GM19397 (cell line): ENCODE measurements around the gene SPAM1.
A peak's percentile ranks its signal among the peaks of the same experiment; 100 is the strongest.
"Not testable (repeated sequence)": the region's sequence is repeated elsewhere in the genome, so short reads cannot be mapped to it uniquely, and the experiment has no call there.

Source experiments
- ATAC-seq: cut with Tn5 transposase; IDR thresholded peaks from one replicate; pipeline ENCODE4 v1.9.1; 2021; ENCODE audit warnings: mild to moderate bottlenecking, moderate library complexity; ENCODE audit not compliant: unreplicated experiment

SPAM1 gene

GRCh38 chr7:123945938-123946337 is 20.9 kb downstream of the SPAM1 start:
- no peak for ATAC-seq

- no peak for ATAC-seq
Measured at GRCh38 chr7:123948136-123948535, 23.1 kb downstream of the SPAM1 start.

- no peak for ATAC-seq
Measured at GRCh38 chr7:123958186-123958703, 33.2 kb downstream of the SPAM1 start.

DNA sequence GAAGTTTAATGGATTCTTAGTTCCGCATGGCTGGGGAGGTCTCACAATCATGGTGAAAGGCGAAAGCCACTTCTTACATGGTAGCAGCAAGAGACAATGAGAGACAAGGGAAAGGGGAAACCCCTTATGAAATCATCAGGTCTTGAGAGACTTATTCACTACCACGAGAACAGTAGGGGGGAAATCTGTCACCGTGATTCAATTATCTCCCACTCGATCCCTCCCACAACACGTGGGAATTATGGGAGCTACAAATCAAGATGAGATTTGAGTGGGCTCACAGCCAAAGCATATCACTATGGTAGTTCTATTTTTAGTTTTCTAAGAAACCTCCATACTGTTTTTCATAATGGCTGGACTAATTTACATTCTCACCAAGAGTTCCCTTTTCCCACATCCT is 36.7 kb downstream of the SPAM1 start:
- no peak for ATAC-seq

DNA sequence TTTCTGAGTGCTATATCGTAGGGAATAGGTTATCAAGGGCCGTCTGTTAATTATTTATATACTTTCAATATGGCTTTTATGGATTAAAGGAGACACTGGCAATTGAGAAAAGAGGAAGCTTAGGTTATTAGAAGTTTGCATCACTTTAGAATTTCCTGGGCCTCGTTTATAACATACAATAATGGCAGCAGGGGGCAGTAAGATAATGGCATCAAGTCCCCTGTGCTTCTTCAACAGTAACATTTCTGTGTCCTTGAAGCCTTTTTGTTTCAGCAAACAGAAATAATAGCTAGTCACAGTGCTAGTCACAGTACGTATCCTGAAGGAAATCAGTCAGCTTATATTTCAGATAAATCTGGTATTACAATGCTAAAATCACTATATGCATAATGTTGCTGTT is 41.9 kb downstream of the SPAM1 start:
- no peak for ATAC-seq

- ATAC-seq, result no peak
Measured at GRCh38 chr7:123972045-123972444, 47.0 kb downstream of the SPAM1 start.

DNA sequence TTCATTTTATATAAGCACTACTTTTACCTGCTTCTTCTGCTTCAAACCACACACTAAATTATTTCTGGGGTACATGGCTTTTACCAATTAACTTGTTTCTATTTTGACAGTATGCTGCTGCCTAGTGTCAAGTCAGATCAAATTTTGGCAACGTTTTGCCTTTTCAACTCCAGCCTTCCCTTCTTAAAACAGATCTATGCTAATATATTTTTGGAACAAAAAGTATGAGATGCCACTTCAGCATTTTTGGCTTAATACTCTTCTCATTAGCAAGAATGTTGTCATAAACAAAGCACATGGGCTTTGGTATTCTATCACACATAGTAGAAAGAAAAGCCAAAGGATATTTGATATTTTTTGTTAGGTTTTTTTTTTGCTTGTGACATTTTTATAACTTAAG is 47.8 kb downstream of the SPAM1 start:
- no peak for ATAC-seq

DNA sequence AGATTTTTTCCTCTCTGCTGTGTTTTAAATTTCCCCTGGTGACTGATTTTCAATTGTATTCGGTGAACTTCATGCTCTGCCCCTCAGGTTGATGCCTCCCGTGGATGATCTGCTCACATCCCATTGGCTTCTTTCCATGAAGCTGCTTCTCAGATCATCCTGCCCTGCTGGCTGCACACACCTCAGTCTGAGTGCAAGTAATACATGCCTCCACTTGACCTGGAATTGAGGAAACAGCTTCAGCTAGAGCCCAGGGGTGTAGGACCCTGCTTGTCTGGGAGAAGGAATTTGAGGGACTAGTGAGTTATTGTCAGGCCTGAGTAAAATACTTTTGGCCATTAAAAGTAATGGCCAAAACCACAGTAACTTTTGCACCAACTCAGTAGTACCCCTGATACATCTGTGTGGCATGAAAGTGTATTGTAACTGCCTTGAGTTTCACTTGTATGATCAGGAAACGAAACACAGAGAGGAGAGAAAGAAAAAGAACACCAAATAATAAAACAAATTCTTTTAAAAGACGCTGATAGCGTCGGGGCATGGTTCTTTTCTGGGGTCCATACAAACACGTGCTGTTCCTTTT is 49.4 kb downstream of the SPAM1 start:
- peak; percentile 44 for ATAC-seq

DNA sequence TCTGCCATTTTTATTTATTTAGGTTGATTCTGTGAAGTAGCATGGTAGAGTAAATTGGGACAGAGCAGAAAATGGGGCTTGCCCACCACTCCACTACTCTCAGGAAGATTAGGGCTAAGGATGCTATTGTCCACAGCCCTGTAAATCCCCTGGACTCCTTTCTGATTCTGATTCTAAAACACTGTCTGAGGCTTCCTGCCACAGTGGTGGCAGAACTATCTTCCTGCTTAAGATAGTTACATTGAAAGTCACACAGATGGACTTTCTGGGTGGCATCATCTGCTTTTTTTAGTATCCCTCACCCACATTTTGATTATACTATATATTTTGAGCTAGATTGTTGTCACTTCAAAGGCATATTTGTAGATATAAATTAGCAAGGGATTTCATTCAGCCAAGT is 50.0 kb downstream of the SPAM1 start:
- ATAC-seq, result no peak

DNA sequence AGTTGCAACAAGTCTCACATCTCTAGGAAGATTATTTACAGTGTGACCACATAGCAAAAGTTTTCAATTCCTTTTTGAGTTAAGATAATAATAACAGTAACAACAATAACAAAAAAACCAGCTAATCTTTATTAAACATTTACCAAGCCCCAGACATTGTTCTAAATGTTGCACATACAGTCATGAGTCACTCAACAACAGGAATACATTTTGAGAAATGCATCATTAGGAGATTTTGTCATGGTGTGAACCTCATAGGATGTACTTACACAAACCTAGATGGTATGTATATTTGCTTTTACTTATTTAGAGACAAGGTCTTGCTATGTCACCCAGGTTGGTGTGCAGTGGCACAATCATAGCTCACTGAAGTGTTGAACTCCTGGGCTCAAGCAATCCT is 52.0 kb downstream of the SPAM1 start:
- no peak for ATAC-seq

DNA sequence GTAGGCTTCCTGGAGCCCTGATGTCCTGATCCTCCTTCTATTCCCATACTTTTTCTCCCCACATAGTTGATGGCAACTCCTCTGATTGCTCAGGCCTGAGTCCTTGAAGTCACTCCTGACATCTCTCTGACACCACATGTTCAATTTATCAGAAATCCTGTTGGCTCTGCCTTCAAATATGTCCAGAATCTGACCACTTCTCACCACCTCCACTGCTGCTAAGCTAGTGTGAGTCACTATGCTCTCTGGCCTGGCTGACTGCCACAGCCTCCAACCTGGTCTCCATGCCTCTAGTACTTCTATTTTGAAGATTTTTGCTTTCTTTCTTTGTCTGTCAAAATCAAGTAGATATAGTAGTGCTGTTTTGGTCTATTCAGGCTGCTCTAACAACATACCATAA is 54.8 kb downstream of the SPAM1 start:
- ATAC-seq, result no peak

DNA sequence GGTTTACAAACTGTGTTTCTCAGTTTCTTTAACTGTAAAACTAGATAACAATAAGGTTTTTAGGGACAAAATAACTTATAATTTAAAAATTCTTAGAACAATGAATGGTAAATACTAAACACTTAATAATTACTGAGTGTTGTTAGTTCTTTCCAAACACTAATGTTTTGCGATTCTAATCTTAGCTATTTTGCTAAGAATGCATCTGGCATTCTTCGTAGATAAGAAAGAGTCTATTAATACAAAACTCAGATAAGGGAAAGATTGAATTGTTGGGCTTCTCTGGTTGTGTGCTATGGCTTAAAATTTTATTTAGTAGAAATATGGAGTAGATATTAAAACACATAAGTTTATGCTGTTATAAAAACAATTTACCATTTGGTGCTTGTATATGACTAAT is 62.4 kb downstream of the SPAM1 start:
- ATAC-seq, result no peak

DNA sequence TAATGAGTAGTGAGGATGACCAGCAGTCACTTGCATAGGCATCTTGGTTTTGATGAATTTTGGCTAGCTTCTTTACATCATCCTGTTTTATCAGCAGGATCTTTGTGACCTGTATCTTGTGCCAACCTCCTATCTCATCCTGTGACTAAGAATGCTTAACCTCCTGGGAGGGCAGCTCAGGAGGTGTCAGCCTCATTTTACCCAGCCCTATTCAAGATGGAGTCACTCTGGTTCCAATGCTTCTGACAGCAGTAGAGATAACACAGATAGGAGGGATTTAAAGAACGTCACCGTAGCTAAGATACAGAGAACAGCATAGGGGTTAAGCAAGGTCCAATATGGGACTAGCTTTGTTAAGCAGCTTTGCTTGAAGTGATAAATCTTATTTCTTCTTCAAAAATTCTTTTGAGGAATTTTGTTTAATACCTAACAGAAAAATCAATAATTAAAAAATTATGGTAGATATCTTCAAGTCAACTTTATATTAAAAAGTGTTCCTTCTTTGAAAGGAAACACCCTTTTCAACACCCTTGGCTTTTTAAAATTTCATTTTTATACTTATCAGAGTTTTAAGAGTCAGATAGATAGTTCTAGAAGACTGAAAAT is 68.0 kb downstream of the SPAM1 start:
- no peak for ATAC-seq

DNA sequence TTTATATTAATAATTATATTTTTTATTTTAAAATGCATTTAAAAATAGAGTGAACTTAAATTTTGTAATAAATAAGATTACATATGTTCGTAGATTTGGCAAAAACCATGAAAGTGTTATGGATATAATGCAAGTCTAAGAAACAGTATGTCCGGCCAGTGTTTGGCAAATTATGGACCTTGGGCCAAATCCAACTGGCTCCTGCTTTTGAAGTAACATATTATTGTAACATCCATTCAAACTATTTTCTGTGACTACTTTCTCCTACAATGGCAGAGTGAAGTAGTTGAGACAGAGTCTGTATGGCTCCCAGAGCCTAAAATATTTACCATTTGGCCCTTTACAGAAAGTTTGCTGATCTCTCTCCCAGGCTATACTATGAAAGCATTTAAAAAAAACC is 69.0 kb downstream of the SPAM1 start:
- ATAC-seq, result no peak

DNA sequence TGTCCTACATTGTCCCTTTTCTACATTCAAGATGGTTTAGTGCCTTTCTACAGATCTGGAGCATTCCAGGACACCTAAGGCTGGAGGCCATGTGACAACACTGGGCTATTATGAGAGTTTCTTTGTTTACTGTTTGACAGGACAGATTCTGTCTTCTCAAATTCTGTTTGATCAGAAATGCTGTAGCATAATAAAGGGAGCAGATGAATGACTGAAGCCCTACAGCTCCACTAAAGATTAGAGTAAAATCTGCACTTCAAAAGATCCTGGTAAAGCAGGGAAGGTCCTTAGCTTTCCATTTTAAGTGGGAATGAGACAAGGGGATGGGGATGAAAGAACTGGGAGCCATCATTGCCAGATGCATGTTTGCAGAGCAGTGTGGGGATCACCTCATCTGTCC is 69.4 kb downstream of the SPAM1 start:
- ATAC-seq, result no peak

DNA sequence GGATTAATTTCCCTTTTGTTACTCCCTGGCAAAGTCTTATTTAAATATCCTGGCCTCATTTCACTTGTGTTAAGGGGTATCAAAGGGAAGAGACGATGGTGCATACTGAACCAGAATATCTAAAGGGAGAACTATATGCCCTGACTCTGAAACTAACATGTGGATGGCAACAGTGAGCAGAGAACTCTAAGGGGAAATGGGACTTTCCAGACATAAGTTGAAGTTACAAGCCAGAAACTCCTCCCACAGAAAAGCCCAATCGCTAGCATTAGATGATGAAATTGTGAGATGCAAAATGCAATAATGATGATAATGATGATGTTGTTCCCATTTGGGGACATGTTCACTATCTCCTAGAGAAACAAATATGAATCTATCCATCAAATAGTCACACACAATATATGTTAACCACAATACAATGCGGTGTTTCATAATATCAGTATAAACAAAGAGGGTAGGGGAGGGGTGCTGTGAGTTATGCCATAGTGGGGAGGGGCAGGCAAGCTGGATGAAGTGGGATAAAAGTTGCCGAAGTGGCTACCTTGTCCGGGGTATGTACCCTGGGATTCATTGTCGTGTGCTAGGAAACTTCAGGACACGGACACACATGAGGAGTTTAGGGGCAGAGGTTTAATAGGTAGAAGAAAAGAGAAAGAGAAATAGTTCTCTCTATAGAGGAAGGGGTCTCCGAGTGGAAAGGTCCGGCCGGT is 70.7 kb downstream of the SPAM1 start:
- no peak for ATAC-seq

- no peak for ATAC-seq
Measured at GRCh38 chr7:123996327-123996625, 71.2 kb downstream of the SPAM1 start.

DNA sequence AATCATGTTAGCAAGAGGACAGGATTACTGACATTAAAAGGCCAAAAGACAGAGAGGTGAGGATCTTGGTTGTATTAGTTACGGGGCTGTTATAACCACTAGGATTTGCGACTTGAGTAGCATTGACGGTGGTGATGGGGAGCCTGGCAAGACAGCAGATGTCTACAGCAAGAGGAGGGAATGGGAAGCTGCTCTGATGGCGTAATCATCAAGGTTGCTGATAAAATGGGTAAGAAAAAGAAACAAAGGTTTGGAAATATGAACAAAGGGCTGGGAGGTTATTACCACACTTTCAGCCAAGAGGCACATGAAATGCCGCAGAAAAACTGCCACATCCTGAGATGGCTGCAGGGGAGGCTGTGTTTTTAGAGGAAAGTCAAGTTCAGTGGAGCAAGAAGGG is 73.9 kb downstream of the SPAM1 start:
- ATAC-seq, result no peak

DNA sequence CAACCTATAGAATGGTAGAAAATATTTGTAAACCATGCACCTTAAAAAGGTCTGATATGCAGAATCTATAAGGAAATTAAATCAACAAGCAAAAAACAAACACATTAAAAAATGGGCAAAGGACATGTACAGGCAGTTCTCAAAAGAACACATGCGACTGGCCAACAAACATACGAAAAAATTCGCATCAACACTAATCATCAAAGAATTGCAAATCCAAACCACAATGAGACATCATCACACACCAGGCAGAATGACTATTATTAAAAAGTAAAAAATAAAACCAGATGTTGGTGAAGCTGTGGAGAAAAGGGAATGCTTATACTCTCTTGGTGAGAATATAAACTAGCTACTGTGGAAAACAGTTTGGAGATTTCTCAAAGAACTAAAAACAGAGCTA is 74.7 kb downstream of the SPAM1 start:
- no peak for ATAC-seq

DNA sequence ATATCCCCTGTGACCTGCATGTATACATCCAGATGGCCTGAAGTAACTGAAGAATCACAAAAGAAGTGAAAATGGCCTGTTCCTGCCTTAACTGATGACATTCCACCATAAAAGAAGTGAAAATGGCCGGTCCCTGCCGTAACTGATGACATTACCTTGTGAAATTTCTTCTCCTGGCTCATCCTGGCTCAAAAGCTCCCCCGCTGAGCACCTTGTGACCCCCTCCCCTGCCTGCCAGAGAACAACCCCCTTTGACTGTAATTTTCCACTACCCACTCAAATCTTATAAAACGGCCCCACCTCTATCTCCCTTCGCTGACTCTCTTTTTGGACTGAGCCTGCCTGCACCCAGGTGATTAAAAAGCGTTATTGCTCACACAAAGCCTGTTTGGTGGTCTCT is 83.3 kb downstream of the SPAM1 start:
- not testable (repeated sequence) for ATAC-seq

GRCh38 chr7:124009321-124009720 is 84.3 kb downstream of the SPAM1 start:
- no peak for ATAC-seq
